Measurements from ENCODE around the gene ZNF462. TPM values are rescaled to one million over a fixed set of nuclear protein-coding genes. Genes with fewer than 3 reads are reported as not detected.

ZNF462 gene
- total RNA-seq, 1 experiment from 2014 or later, result 121 TPM

DNA sequence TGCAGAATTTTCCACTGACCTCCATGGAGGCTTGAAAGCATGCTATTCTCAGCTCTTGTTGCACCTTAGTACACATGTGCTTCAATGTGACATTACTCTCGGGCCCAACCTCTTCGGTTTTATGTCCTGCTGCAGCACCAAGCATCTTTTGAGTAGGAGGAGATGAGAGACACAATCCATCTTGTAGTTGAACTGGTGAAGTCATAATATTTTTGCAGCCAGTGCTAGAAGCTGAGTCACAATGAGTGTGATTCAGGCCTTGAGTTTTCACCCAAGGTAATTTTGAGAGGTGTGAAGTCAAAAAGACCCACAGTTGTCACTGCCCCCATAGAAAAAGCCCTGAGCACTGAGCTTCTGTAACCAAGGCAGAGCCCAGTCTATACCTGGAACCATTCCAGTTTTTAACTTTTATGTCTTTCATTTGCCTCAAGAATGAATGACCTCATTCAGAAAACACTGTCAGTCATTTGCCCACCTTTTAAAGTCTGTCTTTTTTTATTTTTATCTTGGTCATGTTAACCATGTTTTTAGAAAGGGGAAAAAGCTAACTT, 117.7 kb downstream of the ZNF462 start (continued):
- TF ChIP-seq PREB (CRISPR knock-in tag; IDR thresholded peaks at IDR 0.05; ENCODE audit: borderline replicate concordance) (no peak), IRF1 (CRISPR knock-in tag; IDR thresholded peaks at IDR 0.05) (no peak), ATF3 (CRISPR knock-in tag; conservative IDR thresholded peaks at IDR 0.05) (no peak), SMAD3 (CRISPR knock-in tag; IDR thresholded peaks at IDR 0.05; ENCODE audit: borderline replicate concordance) (no peak), FOXP1 (CRISPR knock-in tag; IDR thresholded peaks at IDR 0.05; ENCODE audit: borderline replicate concordance) (no peak), NR3C1 (CRISPR knock-in tag; conservative IDR thresholded peaks at IDR 0.05; ENCODE audit: low read depth) (no peak), ZNF232 (CRISPR knock-in tag; IDR thresholded peaks at IDR 0.05) (no peak), USF2 (CRISPR knock-in tag; IDR thresholded peaks at IDR 0.05) (no peak), MYBL2 (CRISPR knock-in tag; IDR thresholded peaks at IDR 0.05) (no peak), JAZF1 (CRISPR knock-in tag; IDR thresholded peaks at IDR 0.05) (no peak), ZMAT4 (CRISPR knock-in tag; IDR thresholded peaks at IDR 0.05) (no peak)

GRCh38 chr9:106981396-106982287, 118.7 kb downstream of the ZNF462 start:
- POLR2A ChIA-PET, result interaction anchor here (0.6 kb wide), 1 partner anchor 117 kb away, joined by 3 read pairs; no protein-coding TSS in a partner anchor
- DNase-seq (ENCODE audit: low spot score) (no peak), ATAC-seq (no peak; the same call in 1 of the 2 replicates)
- Mint-ChIP-seq H3K36me3 (peaks cover 81% of the 10 kb centered on the region), H3K9me3 (no peaks in the 10 kb centered on the region), H3K4me1 (no peaks in the 10 kb centered on the region), H3K27ac (no peak overlapping the region), H3K4me3 (no peak overlapping the region), H3K27me3 (ENCODE audit: low read depth) (no peaks in the 10 kb centered on the region)
- CTCF ChIA-PET, result no interaction called here
- TF ChIP-seq ATF6 (CRISPR knock-in tag; IDR thresholded peaks at IDR 0.05) (no peak), KAT7 (CRISPR knock-in tag; IDR thresholded peaks at IDR 0.05; ENCODE audit: borderline replicate concordance) (no peak), ZNF219 (CRISPR knock-in tag; IDR thresholded peaks at IDR 0.05; ENCODE audit: borderline replicate concordance) (no peak), ZNF532 (CRISPR knock-in tag; IDR thresholded peaks at IDR 0.05; ENCODE audit: borderline replicate concordance) (no peak), SP1 (CRISPR knock-in tag; conservative IDR thresholded peaks at IDR 0.05) (no peak), ARID4B (CRISPR knock-in tag; IDR thresholded peaks at IDR 0.05; ENCODE audit: borderline replicate concordance) (no peak), OVOL2 (CRISPR knock-in tag; IDR thresholded peaks at IDR 0.05; ENCODE audit: borderline replicate concordance) (no peak), JUN (CRISPR knock-in tag; IDR thresholded peaks at IDR 0.05) (no peak)
